K562 (cell line): ENCODE results near the gene TLCD1. TPM values are rescaled to one million over a fixed set of nuclear protein-coding genes. Genes with fewer than 3 reads are reported as not detected.

Source experiments
- ATAC-seq: fragments of 200-7000 bp; cut with Tn5 transposase; 3 replicates; pipeline ENCODE4 v1.9.1; 2020; ENCODE audit warnings: moderate library complexity
- BruUV-seq: library from RNA; stranded (reverse); fragments of 400-500 nt; replicated peaks from 2 replicates; lab custom pipeline; 2021; lab: Mats Ljungman, UMichigan
- CTCF ChIA-PET: fragments of 300-600 bp; formaldehyde crosslinking; extraction: SDS; loops from one replicate; lab custom pipeline; 2021; ENCODE audit warnings: low intra/inter-chr PET ratio; lab: Yijun Ruan, JAX
- POLR2A ChIA-PET: fragments of 300-600, 350-650 bp; sonication (Branson Sonifier 250); formaldehyde crosslinking; extraction: SDS; loops from one replicate; lab custom pipeline; 2021; ENCODE audit warnings: antibody characterized with exemption, inconsistent platforms; lab: Yijun Ruan, JAX
- DNase-seq, 4 experiments: peaks; one replicate each; pipeline versions ENCODE4 v3.0.0 to v3.0.0-alpha.2; 2011 to 2018; ENCODE audit warnings: low spot score in 3 of 4, mixed read lengths in 3 of 4; ENCODE audit errors: extremely low read depth in 1 of 4
- FAIRE-seq: peaks from 2 replicates; lab custom pipeline; 2011; peaks lifted over from hg19 to GRCh38; lab: Jason Lieb, UNC
- H2AFZ ChIP-seq: 2 replicates; pipeline ENCODE4 v1.6.0; 2011; ENCODE audit warnings: low read depth, low read length, control low read depth, inconsistent platforms
- H3K27ac ChIP-seq: fragments of 200-600 bp; 3 replicates; pipeline ENCODE4 v1.8.0; 2011; ENCODE audit warnings: low read depth, mild to moderate bottlenecking, control low read depth, inconsistent platforms, low read length, moderate library complexity, mixed read lengths; ENCODE audit errors: extremely low read depth
- H3K27me3 ChIP-seq, 2 experiments: fragments of 300-600 bp in 1 of 2; 2 replicates in 1 of 2; 3 replicates in 1 of 2; pipeline versions ENCODE4 v1.6.0 to v1.8.0; 2011; ENCODE audit warnings: inconsistent platforms in 2 of 2, low read length in 2 of 2, mild to moderate bottlenecking in 1 of 2, mixed read lengths in 1 of 2, moderate library complexity in 1 of 2; ENCODE audit not compliant: control insufficient read depth in 2 of 2, insufficient read depth in 2 of 2
- H3K36me3 ChIP-seq: fragments of 300-600 bp; 3 replicates; pipeline ENCODE4 v1.8.0; 2011; ENCODE audit warnings: mild to moderate bottlenecking, low read length, inconsistent platforms; ENCODE audit not compliant: control insufficient read depth, insufficient read depth
- H3K4me1 ChIP-seq, 2 experiments: fragments of 200-600 bp in 1 of 2; replicated peaks in 1 of 2; 2 replicates in 1 of 2; 3 replicates in 1 of 2; pipeline versions ENCODE4 v1.5.1 to v1.8.0; 2011; ENCODE audit warnings: inconsistent platforms in 2 of 2, low read length in 2 of 2, mild to moderate bottlenecking in 1 of 2, mixed read lengths in 1 of 2, moderate library complexity in 1 of 2; ENCODE audit not compliant: control insufficient read depth in 2 of 2, insufficient read depth in 2 of 2
- H3K4me2 ChIP-seq: 2 replicates; pipeline ENCODE4 v1.6.1; 2011; ENCODE audit warnings: low read length, control low read depth, inconsistent platforms, mixed read lengths; ENCODE audit not compliant: insufficient read depth
- H3K4me3 ChIP-seq: fragments of 200-600 bp; sonication (generic), shearing (Covaris generic); 2 replicates; pipeline ENCODE4 v1.5.1; 2016; ENCODE audit warnings: control low read depth, inconsistent platforms
- H3K79me2 ChIP-seq: fragments of 200-600 bp; 3 replicates; pipeline ENCODE4 v1.8.0; 2011; ENCODE audit warnings: low read length, inconsistent platforms; ENCODE audit not compliant: control insufficient read depth, insufficient read depth
- H3K9ac ChIP-seq, 2 experiments: 2 replicates each; pipeline versions ENCODE4 v1.6.0 to v1.6.1; 2011; ENCODE audit warnings: low read depth in 2 of 2, low read length in 2 of 2, control low read depth in 1 of 2, inconsistent platforms in 1 of 2, mild to moderate bottlenecking in 1 of 2, mixed read lengths in 1 of 2; ENCODE audit not compliant: insufficient read depth in 1 of 2
- H3K9me1 ChIP-seq: one replicate; pipeline ENCODE4 v1.6.0; 2011; ENCODE audit warnings: inconsistent platforms, mild to moderate bottlenecking, low read length, moderate library complexity; ENCODE audit not compliant: control insufficient read depth, insufficient read depth
- H3K9me3 ChIP-seq: replicated peaks from 2 replicates; pipeline ENCODE4 v1.5.1; 2011; ENCODE audit warnings: low read depth, low read length, inconsistent platforms; ENCODE audit not compliant: control insufficient read depth, insufficient read depth
- H4K20me1 ChIP-seq: replicated peaks from 2 replicates; pipeline ENCODE4 v1.6.1; 2011; ENCODE audit warnings: low read length, inconsistent platforms, mixed read lengths; ENCODE audit not compliant: control insufficient read depth, insufficient read depth
- CBFB ChIP-seq: sonication (generic); formaldehyde crosslinking; IDR thresholded peaks from 2 replicates; pipeline ENCODE4 v1.4.0; 2020; ENCODE audit warnings: mild to moderate bottlenecking, missing genetic modification reagents
- CEBPZ ChIP-seq: fragments of 150-350 bp; IDR thresholded peaks from 2 replicates; pipeline ENCODE4 v1.6.1; 2014; ENCODE audit warnings: low read depth, mild to moderate bottlenecking, low read length, borderline replicate concordance
- EP400 ChIP-seq: fragments of 450-650 bp; IDR thresholded peaks from 2 replicates; pipeline ENCODE4 v1.6.1; 2017; ENCODE audit warnings: antibody characterized with exemption, mild to moderate bottlenecking, moderate library complexity
- HES1 ChIP-seq: fragments of 450-650 bp; IDR thresholded peaks from 2 replicates; pipeline ENCODE4 v1.6.1; 2016; ENCODE audit warnings: low read depth, mild to moderate bottlenecking, moderate library complexity
- HMGXB4 ChIP-seq: sonication (generic); formaldehyde crosslinking; IDR thresholded peaks from 2 replicates; pipeline ENCODE4 v1.8.1; 2023; ENCODE audit warnings: mild to moderate bottlenecking, missing genetic modification reagents
- KLF10 ChIP-seq: fragments of 250-450 bp; sonication (Bioruptor Pico); IDR thresholded peaks from 2 replicates; pipeline ENCODE4 v1.6.1; 2021; ENCODE audit warnings: matching md5 sums
- NFXL1 ChIP-seq: fragments of 450-650 bp; formaldehyde crosslinking; IDR thresholded peaks from 2 replicates; pipeline ENCODE4 v1.4.0; 2021; ENCODE audit warnings: mild to moderate bottlenecking
- POLR2AphosphoS2 ChIP-seq: IDR thresholded peaks from 2 replicates; pipeline ENCODE4 v1.6.1; 2012; ENCODE audit warnings: low read length, improper control_type of control experiment
- TCF3 ChIP-seq: sonication (generic); formaldehyde crosslinking; IDR thresholded peaks from 2 replicates; pipeline ENCODE4 v1.4.0; 2020; ENCODE audit warnings: mild to moderate bottlenecking, missing genetic modification reagents
- ZFP30 ChIP-seq: fragments of 250-450 bp; sonication (Bioruptor Pico); IDR thresholded peaks from 2 replicates; pipeline ENCODE4 v1.8.0; 2022; ENCODE audit warnings: moderate library complexity, mild to moderate bottlenecking, inconsistent platforms, borderline replicate concordance
- ZNF830 ChIP-seq: fragments of 250-450 bp; sonication (Bioruptor Pico); IDR thresholded peaks from 2 replicates; pipeline ENCODE4 v1.5.0; 2021; ENCODE audit warnings: mild to moderate bottlenecking
- WGBS: fragments of 100-300 bp; shearing (Covaris generic); methylation state at CpG from one replicate; pipeline ENCODE4 v1.1.6; 2016; ENCODE audit warnings: low coverage, mixed read lengths; ENCODE audit not compliant: insufficient coverage; ENCODE audit errors: missing lambda C conversion rate; 5-methylcytosine and 5-hydroxymethylcytosine counted together
- in situ Hi-C: fragments of 300-500 bp; cut with MboI; formaldehyde crosslinking; loops from 4 replicates; pipeline ENCODE4 v1.15.0; 2018; ENCODE audit warnings: inconsistent platforms, mixed read lengths
- intact Hi-C: fragments of 100-400 bp; cut with micrococcal nuclease; formaldehyde crosslinking; loops from 2 replicates; pipeline ENCODE4 v1.14.2; 2022
- polyA plus RNA-seq, 8 experiments: library from polyadenylated mRNA; depleted of rRNA in 4 of 8; stranded (reverse) in 5 of 8; unstranded in 3 of 8; fragments of >200 nt; fragmentation: Nextera tagmentation in 2 of 8; fragmentation: Illumina TruSeq in 1 of 8; extraction: Ambion mirVana in 2 of 8; extraction: Trizol in 1 of 8; gene quantifications; 2 replicates each; pipeline versions ENCODE4 v1.2.1 to v1.2.3, GENCODE V29; 2011 to 2014; ENCODE audit warnings: inconsistent platforms in 1 of 8, missing spikeins in 1 of 8
- total RNA-seq, 7 experiments: library from RNA; depleted of rRNA in 6 of 7; stranded (reverse); fragments of >200 nt in 6 of 7; fragmentation: Illumina TruSeq in 2 of 7; extraction: Trizol in 2 of 7; gene quantifications; 2 replicates each; pipeline versions ENCODE4 v1.2.1 to v1.2.3, GENCODE V29; 2011 to 2021; ENCODE audit warnings: low replicate concordance in 1 of 7

Gene TLCD1
- total and polyA plus RNA-seq, 9 of the 15 experiments (the other 6 are each of a cell fraction or from before 2014, with no cell fraction given) = 6.8 to 37.7 (median 21.7) TPM

GRCh38 chr17:28763137-28763799 lies 37.2 kb upstream of the TLCD1 start:
- Histone ChIP-seq H3K9me3 (no peaks in the 10 kb centered on the region), H3K27me3 (no peaks in the 10 kb centered on the region), H3K4me3 (no peak overlapping the region), H3K27ac (no peak overlapping the region), H3K79me2 (peaks cover 21% of the 10 kb centered on the region), H3K9ac (no peak overlapping the region), H3K4me1 (peaks cover 3 to 8% of the 10 kb centered on the region in 2 experiments; a peak in 2 of 5 replicates), H3K36me3 (peaks cover 82% of the 10 kb centered on the region), H3K9me1 (no peaks in the 10 kb centered on the region), H4K20me1 (0 out of 2 replicates have a peak, but pooled peaks cover 6% of the 10 kb centered on the region), H2AFZ (no peak overlapping the region), H3K4me2 (no peak overlapping the region)
- WGBS = 80% methylated on average over 1 of the region's 1 CpG
- ATAC-seq = peak; percentile 35
- no TSS peak for BruUV-seq
- DNase-seq = no peak
- intact Hi-C loops = loop anchor here (1.0 to 5.0 kb wide), 4 partner anchors 78 to 153 kb away; partner anchors contain the start of gene DHRS13
- in situ Hi-C loops = no loop called here
- no peak for FAIRE-seq
- ChIA-PET CTCF (interaction anchor here (0.6 to 1.9 kb wide), 7 partner anchors 10 to 348 kb away, joined by 3 to 10 read pairs (median 3); partner anchors contain the start of gene FLOT2), POLR2A (interaction anchor here (0.5 to 4.0 kb wide), 17 partner anchors 9 to 192 kb away, joined by 3 to 47 read pairs (median 3); partner anchors contain the start of genes FAM222B, FLOT2, NEK8 and PROCA1)
- TF ChIP-seq POLR2AphosphoS2 (no peak), EP400 (no peak), CEBPZ (no peak), HES1 (no peak), TCF3 (no peak), ZFP30 (no peak), ZNF830 (CRISPR knock-in tag) (no peak), KLF10 (CRISPR knock-in tag) (no peak), CBFB (CRISPR knock-in tag) (peak; percentile 37; the same call in 1 of the 2 replicates), NFXL1 (no peak), HMGXB4 (CRISPR knock-in tag) (0 out of 2 replicates have a peak, but pooled peaks have one; percentile 43)
